KBM-7 (cell line): ENCODE data around the gene SCN1B.
A peak's percentile ranks its signal among the peaks of the same experiment; 100 is the strongest.
"Not testable (repeated sequence)": the region's sequence is repeated elsewhere in the genome, so short reads cannot be mapped to it uniquely, and the experiment has no call there.

Source experiments
- DNase-seq: peaks from one replicate; pipeline ENCODE4 v3.0.0-alpha.2; 2015
- in situ Hi-C: fragments of 300-500 bp; cut with MboI; formaldehyde crosslinking; loops from 2 replicates; pipeline ENCODE4 v1.14.3; 2020; ENCODE audit warnings: low sequenced_read_pairs, low pct_unique_long_range_greater_than_20kb, mixed read lengths

The SCN1B gene

DNA sequence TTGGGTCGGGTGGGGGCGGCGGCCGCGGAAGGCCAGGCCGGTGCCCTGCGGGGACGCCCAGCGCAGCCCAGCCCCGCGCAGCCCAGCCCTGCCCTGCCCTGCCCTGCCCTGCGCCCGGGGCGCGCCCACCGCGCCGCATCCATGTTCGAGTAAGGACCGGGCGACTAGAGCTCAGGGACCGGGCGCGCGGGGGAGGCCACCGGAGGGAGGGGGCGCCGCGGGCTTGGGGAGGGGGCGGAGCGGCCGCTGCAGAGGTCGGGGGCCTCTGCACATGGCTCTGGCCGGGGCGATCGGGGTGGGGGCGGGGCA, 30.0 kb upstream of the SCN1B start:
- in situ Hi-C loops = no loop called here
- DNase-seq = no peak

DNA sequence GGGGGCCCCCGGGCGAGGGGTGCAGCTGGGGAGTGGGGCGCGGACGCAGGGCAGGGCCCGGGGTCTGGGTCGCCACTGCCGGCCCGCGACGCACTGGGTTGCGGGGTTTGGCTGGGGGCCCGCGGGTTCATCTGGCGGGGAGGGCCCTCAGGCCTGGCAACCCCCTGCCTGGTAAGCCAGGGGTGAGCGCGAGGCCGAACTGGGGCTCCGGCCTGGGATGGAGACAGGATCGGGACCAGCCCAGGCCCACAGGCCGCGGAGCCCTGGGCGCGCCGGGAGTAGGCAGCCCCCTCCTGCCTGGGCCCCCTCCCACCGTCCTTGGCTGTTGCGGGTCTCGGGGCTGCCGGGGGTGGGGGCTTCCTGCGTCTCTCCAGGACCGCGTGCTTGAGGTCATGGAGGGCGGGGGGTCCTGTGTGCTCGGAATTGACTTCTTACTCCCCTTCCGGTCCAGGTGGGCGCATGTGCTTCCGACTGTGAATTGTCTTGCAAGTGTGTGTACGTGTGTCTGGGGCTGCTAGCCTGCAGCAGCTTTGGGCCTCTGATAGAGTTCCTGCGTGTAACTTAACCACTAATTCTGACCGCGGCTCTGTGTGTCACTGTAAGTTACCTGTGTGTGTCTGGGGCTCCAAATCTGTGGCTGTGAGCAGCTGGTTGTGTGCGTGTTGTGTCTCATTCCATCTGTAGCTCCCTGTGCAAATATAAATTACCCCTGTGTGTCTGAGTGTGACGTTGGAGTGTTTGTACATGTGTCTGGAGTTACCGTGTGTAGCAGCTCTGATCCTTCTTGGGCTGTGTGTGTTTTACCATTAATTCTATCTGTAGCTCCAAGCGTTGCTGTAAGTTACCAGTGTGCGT, 29.4 kb upstream of the SCN1B start:
- peak; percentile 77 for DNase-seq
- in situ Hi-C loops = no loop called here

DNA sequence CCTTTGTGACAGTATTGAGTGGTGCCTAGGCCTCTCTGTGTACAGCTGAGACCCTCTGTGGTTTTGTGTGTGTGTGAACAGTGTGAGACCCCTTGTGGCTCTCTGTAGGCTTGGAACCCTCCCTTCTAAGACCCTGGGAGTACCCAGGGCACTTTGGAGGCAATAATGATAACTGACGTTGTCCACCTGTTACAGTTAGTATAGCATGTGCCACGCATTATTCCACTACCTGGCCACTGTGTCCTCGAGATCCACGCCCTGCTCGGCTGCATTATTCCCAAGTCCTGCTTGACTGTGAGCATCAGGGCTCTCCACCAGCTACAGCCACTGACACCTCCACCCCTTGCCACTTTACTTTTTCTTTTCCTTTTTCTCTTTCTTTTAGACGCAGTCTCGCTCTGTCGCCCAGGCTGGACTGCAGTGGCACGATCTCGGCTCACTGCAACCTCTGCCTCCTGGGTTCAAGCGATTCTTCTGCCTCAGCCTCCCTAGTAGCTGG, 28.2 kb upstream of the SCN1B start:
- DNase-seq = no peak
- in situ Hi-C loops = no loop called here

DNA sequence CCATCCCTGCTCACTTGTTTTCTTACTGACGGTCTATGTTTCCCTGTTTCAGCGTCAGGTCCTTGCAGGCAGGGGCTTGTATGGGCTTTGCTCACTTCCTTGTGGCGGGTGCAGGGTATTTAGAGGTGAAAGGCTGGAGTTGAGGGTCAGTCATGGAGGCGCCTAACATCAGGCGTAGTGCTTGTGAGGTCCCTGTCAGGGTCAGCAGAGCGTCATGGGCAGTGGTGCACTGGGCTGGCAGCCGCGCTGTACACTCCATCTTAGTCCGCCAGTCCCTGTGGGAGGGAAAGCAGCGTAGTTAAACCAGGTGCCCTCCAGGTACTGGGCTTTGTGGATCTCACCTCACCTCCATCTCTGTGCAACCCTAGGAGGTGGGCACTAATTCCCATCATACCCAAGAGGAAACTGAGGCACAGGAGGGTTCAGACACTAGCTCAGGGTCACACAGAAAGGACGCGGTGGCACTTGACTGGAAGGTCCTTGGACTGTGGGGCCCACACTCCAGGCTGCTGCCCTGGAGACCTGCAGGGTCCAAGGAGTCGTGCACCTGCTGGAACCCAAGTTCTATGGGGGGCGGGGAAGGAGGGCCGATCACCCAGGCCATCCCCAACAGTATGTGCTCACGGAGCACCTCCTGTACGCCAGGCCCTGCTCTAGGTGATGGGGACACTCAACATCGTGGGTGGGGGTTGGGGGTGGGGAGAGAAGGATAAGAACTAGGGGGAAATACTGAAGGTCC, 25.6 kb upstream of the SCN1B start:
- no peak for DNase-seq
- in situ Hi-C loops = no loop called here

GRCh38 chr19:35005256-35005977, 24.9 kb upstream of the SCN1B start:
- in situ Hi-C loops = no loop called here
- DNase-seq = no peak

DNA sequence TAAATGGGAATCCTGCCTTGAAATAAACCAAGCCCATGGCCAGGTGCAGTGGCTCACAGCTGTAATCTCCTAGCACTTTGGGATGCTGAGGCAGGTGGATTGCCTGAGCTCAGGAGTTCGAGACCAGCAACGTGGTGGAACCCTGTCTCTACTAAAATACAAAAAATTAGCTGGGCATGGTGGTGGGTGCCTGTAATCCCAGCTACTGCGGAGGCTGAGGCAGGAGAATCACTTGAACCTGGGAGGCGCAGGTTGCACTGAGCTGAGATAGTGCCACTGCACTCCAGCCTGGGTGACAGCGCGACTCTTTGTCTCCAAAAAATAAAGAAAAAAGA, 24.3 kb upstream of the SCN1B start:
- in situ Hi-C loops, DNase-seq: not testable (repeated sequence)

- no peak for DNase-seq
- in situ Hi-C loops = no loop called here
Measured at GRCh38 chr19:35006342-35006998, 23.8 kb upstream of the SCN1B start.

GRCh38 chr19:35006999-35007365, 23.3 kb upstream of the SCN1B start:
- DNase-seq = no peak
- in situ Hi-C loops = no loop called here

GRCh38 chr19:35007427-35007826, 22.8 kb upstream of the SCN1B start:
- in situ Hi-C loops, DNase-seq: not testable (repeated sequence)

- DNase-seq = no peak
- in situ Hi-C loops = no loop called here
Measured at GRCh38 chr19:35008891-35009341, 21.4 kb upstream of the SCN1B start.

- in situ Hi-C loops = no loop called here
- no peak for DNase-seq
Measured at GRCh38 chr19:35009424-35010415, 20.6 kb upstream of the SCN1B start.

DNA sequence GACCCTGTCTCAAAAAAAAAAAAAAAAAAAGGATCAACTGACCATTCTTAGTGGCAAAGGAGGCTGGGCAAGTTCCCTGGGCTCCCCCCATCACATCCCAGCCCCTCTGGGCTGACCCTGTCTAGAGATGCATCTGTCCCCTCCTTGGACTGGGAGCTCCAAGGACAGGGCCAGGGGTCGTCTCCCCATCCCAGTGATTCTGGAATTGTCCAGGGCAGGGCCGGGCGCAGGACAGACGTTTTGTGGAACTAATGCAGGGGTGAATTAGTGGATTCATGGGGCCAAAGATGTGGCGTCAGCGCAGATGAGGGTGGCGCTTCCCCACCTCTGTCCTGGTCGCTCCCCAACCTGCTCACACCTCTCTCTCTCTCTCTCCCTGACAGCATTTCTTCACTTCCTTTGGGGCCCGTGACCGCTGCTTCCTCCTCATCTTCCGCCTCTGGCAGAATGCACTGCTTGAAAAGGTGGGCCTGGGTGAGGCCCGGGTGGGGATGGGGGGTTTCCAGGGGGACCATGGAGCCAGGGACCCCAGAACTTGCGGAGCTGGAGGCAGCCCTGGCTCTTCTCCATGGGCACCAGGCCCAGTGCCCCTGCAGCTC, 19.1 kb upstream of the SCN1B start:
- in situ Hi-C loops = no loop called here
- no peak for DNase-seq

DNA sequence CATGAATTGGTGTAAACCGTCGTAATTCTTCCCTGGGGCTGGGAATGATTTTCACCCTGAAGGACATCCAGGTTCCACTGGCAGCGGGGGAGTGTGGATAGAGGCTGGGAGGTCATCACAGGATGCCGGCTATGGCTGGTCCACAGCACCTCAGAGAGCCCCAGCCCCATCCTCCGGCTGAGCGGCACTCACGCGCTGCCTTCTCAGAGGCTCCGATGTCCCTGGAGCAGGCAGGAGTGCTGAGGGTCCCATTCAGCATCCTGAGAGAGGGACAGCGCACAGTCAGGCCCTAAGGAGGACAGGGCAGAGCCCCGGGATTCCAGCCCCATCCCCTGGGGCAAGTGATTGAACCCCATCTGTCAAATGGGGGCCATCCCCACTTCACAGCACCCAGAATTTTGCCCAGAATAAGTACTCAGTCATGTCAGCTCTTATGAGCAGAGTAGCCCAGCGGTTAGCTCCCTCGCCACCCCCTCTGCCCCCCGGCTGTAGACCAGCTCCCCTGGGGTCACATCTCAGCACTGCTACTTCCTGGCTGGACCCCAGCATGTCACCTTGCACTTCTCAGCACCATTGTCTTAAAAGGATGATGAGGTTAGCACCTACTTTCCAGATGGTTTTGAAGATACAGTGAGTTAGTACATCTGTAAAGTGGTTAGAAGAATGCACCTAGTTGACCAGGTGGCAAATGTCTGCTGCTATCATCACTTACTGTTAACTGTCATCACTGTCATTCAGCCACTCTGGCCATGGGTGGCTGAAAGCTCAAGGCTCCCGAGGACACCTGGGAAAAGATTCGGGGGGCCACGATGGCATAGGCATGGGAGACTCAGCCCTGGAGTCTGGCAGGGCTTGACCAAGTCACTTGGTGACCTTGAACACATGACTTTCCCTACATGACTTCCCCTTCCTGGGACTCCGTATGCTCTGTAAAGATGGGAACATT, 18.3 kb upstream of the SCN1B start:
- in situ Hi-C loops = no loop called here
- no peak for DNase-seq

GRCh38 chr19:35013041-35013819, 17.0 kb upstream of the SCN1B start:
- in situ Hi-C loops = no loop called here
- peak; percentile 87 for DNase-seq

GRCh38 chr19:35013820-35014754, 16.2 kb upstream of the SCN1B start:
- DNase-seq = peak; percentile 47
- in situ Hi-C loops = no loop called here
